ENCODE results near the gene CCDC150.

DNA sequence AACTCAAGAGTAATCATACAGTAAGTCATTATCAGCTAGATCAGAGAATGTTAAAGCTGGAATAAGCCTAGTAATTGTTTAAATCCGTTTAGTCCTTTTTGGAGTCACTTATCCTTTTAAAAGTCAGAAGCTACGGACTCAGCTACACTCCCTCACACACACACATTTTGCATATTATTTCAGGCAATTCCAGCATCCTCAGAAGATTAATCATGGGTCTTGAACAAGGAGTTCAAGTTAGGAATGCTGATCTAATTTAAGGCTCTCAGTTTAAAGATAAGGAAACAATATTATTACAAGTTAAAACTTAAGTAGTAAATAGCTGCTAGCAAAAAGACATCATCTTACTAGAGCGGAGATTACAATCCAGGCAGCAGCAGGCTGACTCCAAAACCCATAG, 85.7 kb downstream of the CCDC150 start:
- no peak for TF ChIP-seq EP300 (IDR thresholded peaks at IDR 0.05)
- TF ChIP-seq, protein P1, sequence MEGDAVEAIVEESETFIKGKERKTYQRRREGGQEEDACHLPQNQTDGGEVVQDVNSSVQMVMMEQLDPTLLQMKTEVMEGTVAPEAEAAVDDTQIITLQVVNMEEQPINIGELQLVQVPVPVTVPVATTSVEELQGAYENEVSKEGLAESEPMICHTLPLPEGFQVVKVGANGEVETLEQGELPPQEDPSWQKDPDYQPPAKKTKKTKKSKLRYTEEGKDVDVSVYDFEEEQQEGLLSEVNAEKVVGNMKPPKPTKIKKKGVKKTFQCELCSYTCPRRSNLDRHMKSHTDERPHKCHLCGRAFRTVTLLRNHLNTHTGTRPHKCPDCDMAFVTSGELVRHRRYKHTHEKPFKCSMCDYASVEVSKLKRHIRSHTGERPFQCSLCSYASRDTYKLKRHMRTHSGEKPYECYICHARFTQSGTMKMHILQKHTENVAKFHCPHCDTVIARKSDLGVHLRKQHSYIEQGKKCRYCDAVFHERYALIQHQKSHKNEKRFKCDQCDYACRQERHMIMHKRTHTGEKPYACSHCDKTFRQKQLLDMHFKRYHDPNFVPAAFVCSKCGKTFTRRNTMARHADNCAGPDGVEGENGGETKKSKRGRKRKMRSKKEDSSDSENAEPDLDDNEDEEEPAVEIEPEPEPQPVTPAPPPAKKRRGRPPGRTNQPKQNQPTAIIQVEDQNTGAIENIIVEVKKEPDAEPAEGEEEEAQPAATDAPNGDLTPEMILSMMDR (IDR thresholded peaks at IDR 0.05) = no peak
- TF ChIP-seq POLR2AphosphoS5 (IDR thresholded peaks at IDR 0.05) = no peak

All from upper lobe of left lung (tissue), 4 donors.